Activated CD8-positive, alpha-beta T cell treated with anti-CD3 and anti-CD28 coated beads for 36 hours (primary cell): ENCODE measurements around the gene AFAP1L2. TPM values are rescaled to one million over a fixed set of nuclear protein-coding genes. Genes with fewer than 3 reads are reported as not detected.

Experiments
- ATAC-seq: fragments of 200-7000 bp; cut with Tn5 transposase; one replicate; pipeline ENCODE4 v1.10.0; 2021; ENCODE audit warnings: mild to moderate bottlenecking, moderate library complexity
- CTCF ChIA-PET: fragments of 350-600 bp; sonication (Branson Sonifier 250); formaldehyde crosslinking; loops from one replicate; lab custom pipeline; 2021; ENCODE audit warnings: antibody characterized with exemption; lab: Charles Lee
- POLR2A ChIA-PET: fragments of 350-600 bp; sonication (Branson Sonifier 250); formaldehyde crosslinking; loops from one replicate; lab custom pipeline; 2021; ENCODE audit warnings: antibody characterized with exemption; lab: Charles Lee
- DNase-seq: peaks from one replicate; pipeline ENCODE4 v3.0.0-alpha.2; 2020
- H3K27ac Mint-ChIP-seq: one replicate; pipeline ENCODE4 v1.8.0; 2021; ENCODE audit warnings: mild to moderate bottlenecking, mixed read lengths
- H3K27me3 Mint-ChIP-seq: one replicate; pipeline ENCODE4 v1.8.0; 2021; ENCODE audit warnings: mixed read lengths
- H3K36me3 Mint-ChIP-seq: one replicate; pipeline ENCODE4 v1.8.0; 2021; ENCODE audit warnings: low read depth, mixed read lengths
- H3K4me1 Mint-ChIP-seq: one replicate; pipeline ENCODE4 v1.8.0; 2021; ENCODE audit warnings: low read depth, mixed read lengths
- H3K4me3 Mint-ChIP-seq: one replicate; pipeline ENCODE4 v1.8.0; 2021; ENCODE audit warnings: mild to moderate bottlenecking, moderate library complexity, mixed read lengths
- H3K9me3 Mint-ChIP-seq: one replicate; pipeline ENCODE4 v1.8.0; 2021; ENCODE audit warnings: mixed read lengths
- intact Hi-C: fragments of 100-400 bp; cut with micrococcal nuclease; formaldehyde crosslinking; loops from one replicate; pipeline ENCODE4 v1.10.0; 2022
- total RNA-seq, 2 experiments: library from RNA; stranded (reverse); gene quantifications; one replicate each; pipeline ENCODE4 v1.2.3, GENCODE V29; 2021
- TF ChIP-seq, protein P1 (sequence below): fragments of 200-600 bp; IDR thresholded peaks from one replicate; pipeline ENCODE4 v1.8.0; 2022; ENCODE audit warnings: antibody characterized with exemption, mild to moderate bottlenecking

The AFAP1L2 gene
- total RNA-seq, 2 experiments from 2014 or later = 4.9 to 6.3 TPM

DNA sequence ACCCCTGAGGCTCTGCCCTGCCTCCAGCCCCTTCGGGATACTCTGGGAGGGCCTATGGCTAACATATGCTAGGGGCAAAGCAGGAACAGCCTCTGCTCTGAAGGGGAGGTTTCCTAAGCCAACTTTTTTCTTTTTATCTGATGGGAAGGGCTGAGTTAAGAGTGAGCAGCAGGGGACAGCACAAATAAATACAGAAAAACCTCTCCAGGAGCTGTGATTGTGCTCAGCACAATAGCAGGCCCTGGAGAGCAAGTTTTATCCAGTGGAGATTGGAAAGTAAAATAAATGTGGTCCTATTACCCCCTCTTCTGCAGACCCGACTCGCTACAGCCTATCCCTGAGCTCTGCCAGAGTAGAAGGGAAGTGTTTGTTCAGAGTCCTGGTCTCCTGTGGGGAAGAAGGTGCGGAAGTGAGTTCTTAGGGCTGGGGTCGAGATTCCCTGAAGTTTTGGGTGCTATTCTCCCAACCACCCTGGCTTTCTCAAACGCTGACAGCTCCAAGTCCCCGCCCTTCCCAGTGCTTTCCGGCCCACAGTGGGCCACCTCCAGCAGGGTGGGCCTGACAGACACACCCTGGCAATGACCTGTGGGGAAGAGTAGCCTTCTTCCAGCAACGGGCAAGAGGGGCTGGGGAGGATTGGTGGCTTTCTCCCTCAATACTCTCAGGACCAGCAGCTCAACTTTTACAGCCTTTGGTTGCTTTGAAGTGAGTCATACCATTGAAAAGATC, 23.0 kb upstream of the AFAP1L2 start:
- DNase-seq = no peak
- Mint-ChIP-seq H3K4me1 (peaks cover 3% of the 10 kb centered on the region), H3K9me3 (no peaks in the 10 kb centered on the region), H3K27ac (no peak overlapping the region), H3K4me3 (no peak overlapping the region), H3K27me3 (no peaks in the 10 kb centered on the region), H3K36me3 (peaks cover 14% of the 10 kb centered on the region)
- POLR2A ChIA-PET = no interaction called here
- intact Hi-C loops = loop anchor here (5.0 kb wide), 1 partner anchor 125 kb away; no protein-coding TSS in a partner anchor
- no peak for ATAC-seq
- TF ChIP-seq, protein P1, sequence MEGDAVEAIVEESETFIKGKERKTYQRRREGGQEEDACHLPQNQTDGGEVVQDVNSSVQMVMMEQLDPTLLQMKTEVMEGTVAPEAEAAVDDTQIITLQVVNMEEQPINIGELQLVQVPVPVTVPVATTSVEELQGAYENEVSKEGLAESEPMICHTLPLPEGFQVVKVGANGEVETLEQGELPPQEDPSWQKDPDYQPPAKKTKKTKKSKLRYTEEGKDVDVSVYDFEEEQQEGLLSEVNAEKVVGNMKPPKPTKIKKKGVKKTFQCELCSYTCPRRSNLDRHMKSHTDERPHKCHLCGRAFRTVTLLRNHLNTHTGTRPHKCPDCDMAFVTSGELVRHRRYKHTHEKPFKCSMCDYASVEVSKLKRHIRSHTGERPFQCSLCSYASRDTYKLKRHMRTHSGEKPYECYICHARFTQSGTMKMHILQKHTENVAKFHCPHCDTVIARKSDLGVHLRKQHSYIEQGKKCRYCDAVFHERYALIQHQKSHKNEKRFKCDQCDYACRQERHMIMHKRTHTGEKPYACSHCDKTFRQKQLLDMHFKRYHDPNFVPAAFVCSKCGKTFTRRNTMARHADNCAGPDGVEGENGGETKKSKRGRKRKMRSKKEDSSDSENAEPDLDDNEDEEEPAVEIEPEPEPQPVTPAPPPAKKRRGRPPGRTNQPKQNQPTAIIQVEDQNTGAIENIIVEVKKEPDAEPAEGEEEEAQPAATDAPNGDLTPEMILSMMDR = no peak
- CTCF ChIA-PET = interaction anchor here (1.1 kb wide), 1 partner anchor 123 kb away, joined by 4 read pairs; no protein-coding TSS in a partner anchor

DNA sequence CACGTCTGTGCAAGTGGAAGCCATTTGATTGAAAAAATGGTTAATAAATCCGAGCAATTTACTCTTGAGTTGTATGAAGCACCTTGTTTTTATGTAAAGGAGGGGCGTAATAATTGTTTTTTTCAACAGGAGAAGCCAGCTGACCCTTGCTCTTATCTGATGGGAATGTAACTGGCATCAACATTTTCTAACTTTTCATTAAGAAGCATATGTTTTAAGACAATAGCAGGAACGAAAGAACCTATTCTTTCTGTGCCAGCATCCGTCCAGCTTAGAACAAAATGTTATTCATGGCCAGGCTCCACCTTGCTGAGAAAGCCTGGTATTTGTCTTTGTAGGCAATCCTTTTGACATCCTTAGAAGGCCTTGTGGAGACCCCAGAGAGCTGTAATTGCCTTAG, 22.2 kb upstream of the AFAP1L2 start:
- POLR2A ChIA-PET = no interaction called here

DNA sequence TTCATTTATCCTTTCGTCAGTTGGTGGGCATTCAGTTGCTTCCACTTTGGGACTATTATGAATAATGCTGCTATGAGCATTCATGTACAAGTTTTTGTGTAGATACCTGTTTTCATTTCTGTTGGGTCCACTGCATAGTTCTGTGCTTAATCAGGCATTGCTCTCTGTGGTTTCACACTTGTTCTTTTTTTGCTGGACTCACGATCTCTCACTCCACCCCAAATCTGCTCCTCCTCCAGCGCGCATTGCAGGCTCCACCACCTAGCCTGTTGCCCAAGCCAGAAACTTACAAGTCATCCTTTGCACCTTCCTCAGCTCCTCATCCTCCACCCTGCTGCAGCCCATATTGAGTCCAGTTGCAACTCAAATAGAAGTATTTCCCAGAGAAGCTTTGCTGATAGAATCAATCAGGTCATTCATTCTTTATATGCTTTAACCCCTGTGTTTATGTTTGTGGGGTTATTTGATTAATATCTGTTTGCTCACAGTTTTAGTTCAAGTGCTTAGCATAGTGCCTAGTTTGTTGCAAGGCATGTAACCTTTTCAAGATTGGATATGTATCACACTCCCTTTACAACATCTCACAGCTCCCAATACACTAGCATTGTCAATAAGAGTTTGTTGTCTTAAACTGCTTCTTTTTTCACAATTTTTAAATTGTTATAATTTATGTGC, 16.6 kb upstream of the AFAP1L2 start:
- ATAC-seq = no peak
- Mint-ChIP-seq H3K27me3 (peaks cover 21% of the 10 kb centered on the region), H3K4me1 (no peaks in the 10 kb centered on the region), H3K4me3 (no peak overlapping the region), H3K9me3 (no peaks in the 10 kb centered on the region), H3K27ac (no peak overlapping the region), H3K36me3 (no peaks in the 10 kb centered on the region)
- no peak for DNase-seq
- TF ChIP-seq, protein P1 = no peak
- POLR2A ChIA-PET = no interaction called here
- intact Hi-C loops = no loop called here
- CTCF ChIA-PET = no interaction called here

More for the DNA sequence above, 22.2 kb upstream of the AFAP1L2 start:
- Mint-ChIP-seq H3K27me3 (peaks cover under 1% of the 10 kb centered on the region), H3K4me1 (no peaks in the 10 kb centered on the region), H3K9me3 (no peaks in the 10 kb centered on the region), H3K36me3 (peaks cover 10% of the 10 kb centered on the region), H3K27ac (no peak overlapping the region), H3K4me3 (no peak overlapping the region)
- DNase-seq (no peak), ATAC-seq (no peak)
- TF ChIP-seq, protein P1 = no peak
- intact Hi-C loops = loop anchor here (5.0 kb wide), 1 partner anchor 124 kb away; no protein-coding TSS in a partner anchor
- CTCF ChIA-PET = interaction anchor here (1.1 kb wide), 1 partner anchor 122 kb away, joined by 4 read pairs; no protein-coding TSS in a partner anchor

DNA sequence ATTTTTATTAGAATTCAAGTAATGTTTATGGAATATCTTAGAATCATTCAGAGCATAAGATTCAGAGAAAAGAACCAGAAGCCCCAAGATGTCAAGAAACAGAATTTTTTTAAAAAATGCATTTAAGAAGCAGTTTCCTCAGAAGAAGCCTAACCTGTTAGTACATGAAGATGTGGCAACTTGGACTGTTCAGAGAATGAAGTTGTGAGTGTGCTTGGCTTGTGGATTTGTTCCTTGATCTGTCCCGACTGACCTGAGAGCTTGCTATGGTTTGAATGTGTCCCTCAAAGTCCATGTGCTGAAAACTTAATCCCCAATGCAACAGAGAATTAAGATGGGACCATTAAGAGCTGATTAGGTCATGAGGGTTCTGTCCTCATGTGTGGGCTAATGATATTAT, 13.8 kb upstream of the AFAP1L2 start:
- intact Hi-C loops = no loop called here
- H3K4me3 Mint-ChIP-seq = no peak overlapping the region
- TF ChIP-seq, protein P1 = no peak
- no peaks in the 10 kb centered on the region for H3K9me3 Mint-ChIP-seq
- no peaks in the 10 kb centered on the region for H3K4me1 Mint-ChIP-seq
- H3K27ac Mint-ChIP-seq = no peak overlapping the region
- peaks cover 25% of the 10 kb centered on the region for H3K27me3 Mint-ChIP-seq
- POLR2A ChIA-PET = no interaction called here
- ATAC-seq (no peak), DNase-seq (no peak)
- CTCF ChIA-PET = no interaction called here
- H3K36me3 Mint-ChIP-seq = no peaks in the 10 kb centered on the region
